HFF-Myc (cell line): ENCODE results near the gene CTBP1.

Experiments
- DNase-seq: peaks from one replicate; pipeline ENCODE4 v3.0.0-alpha.2; 2011; ENCODE audit warnings: low read depth; ENCODE audit errors: extremely low read depth
- H3K4me3 ChIP-seq: replicated peaks from 2 replicates; pipeline ENCODE4 v1.5.1; 2011; ENCODE audit warnings: low read depth, mild to moderate bottlenecking, control low read depth, low read length
- TF ChIP-seq, protein P1 (sequence below): IDR thresholded peaks from 2 replicates; pipeline ENCODE4 v1.5.1; 2012; ENCODE audit warnings: mild to moderate bottlenecking, low read depth, low read length, control low read depth; ENCODE audit errors: missing control alignments

The CTBP1 gene

GRCh38 chr4:1209821-1210220, 39.1 kb downstream of the CTBP1 start:
- TF ChIP-seq, protein P1, sequence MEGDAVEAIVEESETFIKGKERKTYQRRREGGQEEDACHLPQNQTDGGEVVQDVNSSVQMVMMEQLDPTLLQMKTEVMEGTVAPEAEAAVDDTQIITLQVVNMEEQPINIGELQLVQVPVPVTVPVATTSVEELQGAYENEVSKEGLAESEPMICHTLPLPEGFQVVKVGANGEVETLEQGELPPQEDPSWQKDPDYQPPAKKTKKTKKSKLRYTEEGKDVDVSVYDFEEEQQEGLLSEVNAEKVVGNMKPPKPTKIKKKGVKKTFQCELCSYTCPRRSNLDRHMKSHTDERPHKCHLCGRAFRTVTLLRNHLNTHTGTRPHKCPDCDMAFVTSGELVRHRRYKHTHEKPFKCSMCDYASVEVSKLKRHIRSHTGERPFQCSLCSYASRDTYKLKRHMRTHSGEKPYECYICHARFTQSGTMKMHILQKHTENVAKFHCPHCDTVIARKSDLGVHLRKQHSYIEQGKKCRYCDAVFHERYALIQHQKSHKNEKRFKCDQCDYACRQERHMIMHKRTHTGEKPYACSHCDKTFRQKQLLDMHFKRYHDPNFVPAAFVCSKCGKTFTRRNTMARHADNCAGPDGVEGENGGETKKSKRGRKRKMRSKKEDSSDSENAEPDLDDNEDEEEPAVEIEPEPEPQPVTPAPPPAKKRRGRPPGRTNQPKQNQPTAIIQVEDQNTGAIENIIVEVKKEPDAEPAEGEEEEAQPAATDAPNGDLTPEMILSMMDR: no peak
- no peak for DNase-seq
- no peak overlapping the region for H3K4me3 ChIP-seq

GRCh38 chr4:1208970-1209704, 39.8 kb downstream of the CTBP1 start:
- H3K4me3 ChIP-seq: no peak overlapping the region
- TF ChIP-seq, protein P1: no peak
- no peak for DNase-seq

- TF ChIP-seq, protein P1: no peak
- DNase-seq: no peak
- H3K4me3 ChIP-seq: no peak overlapping the region
These were observed 40.5 kb downstream of the CTBP1 start for GRCh38 chr4:1208266-1208961.

DNA sequence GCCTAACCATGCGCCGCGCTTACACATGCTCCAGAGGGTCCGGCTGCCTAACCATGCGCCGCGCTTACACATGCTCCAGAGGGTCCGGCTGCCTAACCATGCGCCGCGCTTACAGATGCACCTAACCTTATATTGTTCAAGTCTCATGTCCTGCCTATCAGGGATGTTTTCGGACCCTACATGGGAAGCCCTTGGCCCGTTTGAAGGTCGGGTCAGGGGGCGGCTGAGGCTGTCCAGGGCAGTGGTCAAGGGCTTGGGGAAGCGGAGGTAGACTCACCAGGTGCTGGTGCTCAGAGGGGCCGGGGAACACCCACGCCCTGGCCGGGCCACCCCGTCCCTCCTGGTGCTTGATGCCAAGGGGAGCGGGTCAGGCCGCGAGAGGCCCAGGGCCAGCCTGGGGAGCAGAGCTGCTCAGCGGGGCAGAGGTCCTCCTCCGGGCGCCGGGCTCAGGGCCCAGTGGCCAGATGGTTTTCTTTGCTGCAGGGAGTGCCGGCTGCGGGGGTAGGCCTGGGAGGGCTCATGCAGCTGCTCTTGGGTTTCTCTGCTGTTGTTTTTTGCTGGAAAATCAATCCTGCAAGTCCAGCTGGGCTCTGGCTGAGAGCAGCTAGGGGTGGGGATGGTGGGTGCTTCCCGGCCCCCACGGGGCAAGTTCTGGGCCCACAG, 41.2 kb downstream of the CTBP1 start:
- DNase-seq: no peak
- TF ChIP-seq, protein P1: no peak
- H3K4me3 ChIP-seq: no peak overlapping the region

DNA sequence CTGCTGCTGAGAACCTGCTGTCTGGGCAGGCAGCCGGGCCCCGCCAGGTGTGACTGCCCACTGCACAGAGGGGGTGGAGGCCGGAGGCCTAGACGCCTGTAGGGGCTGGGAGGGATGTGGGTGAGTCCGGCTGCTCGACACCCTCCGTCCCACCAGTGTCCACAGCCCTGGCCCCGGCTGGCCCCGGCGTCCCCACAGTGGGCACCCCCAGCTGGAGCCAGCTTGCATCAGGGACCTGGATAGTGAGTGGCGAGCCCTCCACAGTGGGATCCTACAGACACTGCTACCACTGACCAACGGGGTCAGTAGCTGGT, 41.8 kb downstream of the CTBP1 start:
- TF ChIP-seq, protein P1: no peak
- H3K4me3 ChIP-seq: no peak overlapping the region
- DNase-seq: no peak

GRCh38 chr4:1206299-1207156, 42.4 kb downstream of the CTBP1 start:
- H3K4me3 ChIP-seq: no peak overlapping the region
- TF ChIP-seq, protein P1: no peak
- no peak for DNase-seq
